ENCODE data around the gene UGT1A7. TPM values are rescaled to one million over a fixed set of nuclear protein-coding genes. Genes with fewer than 3 reads are reported as not detected.
"Not testable (repeated sequence)": the region's sequence is repeated elsewhere in the genome, so short reads cannot be mapped to it uniquely, and the experiment has no call there.

UGT1A7 gene
- not detected for polyA plus RNA-seq

- H3K27ac ChIP-seq (ENCODE audit: low read depth, low read length) = no peak within 1 kb of the TSS
- 56 to 73% (median 70%) methylated on average over 5 of the region's 5 CpGs for WGBS, 3 donors
Observed at GRCh38 chr2:233681521-233682099, at the start of gene UGT1A7. Gene UGT1A7 (plus strand): TSS chr2:233681901. CDS start chr2:233681938, 37 bp downstream.

GRCh38 chr2:233636306-233636705 is 45.4 kb upstream of the UGT1A7 start, which contains the start of gene UGT1A10:
Gene UGT1A10 (plus strand): TSS chr2:233636448. CDS start chr2:233636523, 75 bp downstream.
- not testable (repeated sequence) for H3K27ac ChIP-seq (ENCODE audit: low read depth, low read length)
- WGBS, 3 donors = 77 to 85% (median 83%) methylated on average over 10 of the region's 10 CpGs

- WGBS, 3 donors = 56 to 66% (median 61%) methylated on average over 5 of the region's 5 CpGs
- H3K27ac ChIP-seq (ENCODE audit: low read depth, low read length) = no peak overlapping the region
Observed at GRCh38 chr2:233638836-233639235, 42.9 kb upstream of the UGT1A7 start.

GRCh38 chr2:233639860-233640259 is 41.8 kb upstream of the UGT1A7 start:
- H3K27ac ChIP-seq (ENCODE audit: low read depth, low read length) = no peak overlapping the region

- 64 to 97% (median 94%) methylated on average over 1 of the region's 1 CpG for WGBS, 3 donors
Observed at GRCh38 chr2:233643128-233643527, 38.6 kb upstream of the UGT1A7 start.

GRCh38 chr2:233646033-233646432 is 35.7 kb upstream of the UGT1A7 start:
- WGBS, 3 donors = 87 to 92% (median 88%) methylated on average over 3 of the region's 3 CpGs
- H3K27ac ChIP-seq (ENCODE audit: low read depth, low read length) = not testable (repeated sequence)

More at GRCh38 chr2:233643128-233643527, 38.6 kb upstream of the UGT1A7 start:
- no peak overlapping the region for H3K27ac ChIP-seq (ENCODE audit: low read depth, low read length)

- no peak overlapping the region for H3K27ac ChIP-seq (ENCODE audit: low read depth, low read length)
- WGBS, 3 donors = 74 to 83% (median 81%) methylated on average over 4 of the region's 4 CpGs
Observed at GRCh38 chr2:233650981-233651380, 30.7 kb upstream of the UGT1A7 start.

- 91 to 100% (median 92%) methylated on average over 2 of the region's 2 CpGs for WGBS, 3 donors
- H3K27ac ChIP-seq (ENCODE audit: low read depth, low read length) = no peak overlapping the region
Observed at GRCh38 chr2:233651430-233651829, 30.3 kb upstream of the UGT1A7 start.

GRCh38 chr2:233654501-233654900 is 27.2 kb upstream of the UGT1A7 start:
- H3K27ac ChIP-seq (ENCODE audit: low read depth, low read length) = no peak overlapping the region
- WGBS, 3 donors = 60 to 64% (median 62%) methylated on average over 6 of the region's 6 CpGs

- no peak overlapping the region for H3K27ac ChIP-seq (ENCODE audit: low read depth, low read length)
- 23 to 52% (median 46%) methylated on average over 1 of the region's 1 CpG for WGBS, 3 donors
Observed at GRCh38 chr2:233655043-233655442, 26.7 kb upstream of the UGT1A7 start.

- 93 to 96% (median 94%) methylated on average over 3 of the region's 3 CpGs for WGBS, 3 donors
Observed at GRCh38 chr2:233655943-233656342, 25.8 kb upstream of the UGT1A7 start.

GRCh38 chr2:233656443-233656842 is 25.3 kb upstream of the UGT1A7 start:
- no peak overlapping the region for H3K27ac ChIP-seq (ENCODE audit: low read depth, low read length)
- WGBS, 3 donors = 82 to 91% (median 86%) methylated on average over 10 of the region's 10 CpGs

More at GRCh38 chr2:233655943-233656342, 25.8 kb upstream of the UGT1A7 start:
- not testable (repeated sequence) for H3K27ac ChIP-seq (ENCODE audit: low read depth, low read length)

- H3K27ac ChIP-seq (ENCODE audit: low read depth, low read length) = no peak overlapping the region
Observed at GRCh38 chr2:233658610-233659009, 23.1 kb upstream of the UGT1A7 start.

- WGBS, 3 donors = 28 to 45% (median 45%) methylated on average over 1 of the region's 1 CpG
- H3K27ac ChIP-seq (ENCODE audit: low read depth, low read length) = no peak overlapping the region
Observed at GRCh38 chr2:233663911-233664310, 17.8 kb upstream of the UGT1A7 start.

- 62 to 90% (median 87%) methylated on average over 4 of the region's 4 CpGs for WGBS, 3 donors
- no peak overlapping the region for H3K27ac ChIP-seq (ENCODE audit: low read depth, low read length)
Observed at GRCh38 chr2:233668605-233669260, 13.0 kb upstream of the UGT1A7 start.

- no peak within 1 kb of the TSS for H3K27ac ChIP-seq (ENCODE audit: low read depth, low read length)
- 78 to 84% (median 82%) methylated on average over 5 of the region's 5 CpGs for WGBS, 3 donors
Observed at GRCh38 chr2:233671290-233672161, 10.2 kb upstream of the UGT1A7 start, which contains the start of gene UGT1A9. Gene UGT1A9 (plus strand): TSS chr2:233671898. CDS start chr2:233671935, 37 bp downstream.

GRCh38 chr2:233672886-233673285 is 8.8 kb upstream of the UGT1A7 start:
- 61 to 88% (median 61%) methylated on average over 3 of the region's 3 CpGs for WGBS, 3 donors
- no peak overlapping the region for H3K27ac ChIP-seq (ENCODE audit: low read depth, low read length)

GRCh38 chr2:233673896-233674295 is 7.8 kb upstream of the UGT1A7 start:
- H3K27ac ChIP-seq (ENCODE audit: low read depth, low read length) = no peak overlapping the region

- no peak overlapping the region for H3K27ac ChIP-seq (ENCODE audit: low read depth, low read length)
- 50 to 73% (median 52%) methylated on average over 1 of the region's 1 CpG for whole genome bisulfite sequencing, 3 donors
Observed at GRCh38 chr2:233674314-233674713, 7.4 kb upstream of the UGT1A7 start.

All from adipose tissue (tissue), 3 donors.